ENCODE data around the gene OR52K1.
"Not testable (repeated sequence)": the region's sequence is repeated elsewhere in the genome, so short reads cannot be mapped to it uniquely, and the experiment has no call there.

The OR52K1 gene

DNA sequence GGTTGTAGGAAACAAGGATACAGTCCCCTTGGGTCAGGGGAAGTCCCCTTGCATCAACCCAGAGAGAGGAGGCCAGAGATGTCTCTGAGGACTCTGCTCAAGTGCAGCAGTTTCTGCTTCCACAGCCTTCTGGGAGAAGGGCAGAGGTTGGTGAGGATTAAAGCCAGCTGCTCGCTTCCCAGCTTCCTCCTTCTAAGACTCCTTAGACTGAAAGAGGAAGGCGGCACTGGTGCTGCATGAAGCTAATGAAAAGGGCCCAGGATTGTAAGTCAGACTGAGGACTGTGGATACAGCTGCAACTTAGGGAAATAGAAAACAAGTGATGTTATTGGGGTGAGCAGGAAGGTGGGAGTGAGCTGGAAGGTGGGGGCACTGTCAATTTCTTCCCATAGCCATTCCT lies at the start of gene OR52K1:
Gene OR52K1, plus strand, starts transcription at position 202 of the 400 bp plus-strand sequence. CDS start 6,255 bp downstream, outside the sequence.
- DNase-seq = peak in 1 of 2 donors; percentile 9

GRCh38 chr11:4433856-4434255 lies 48.6 kb upstream of the OR52K1 start:
- DNase-seq = no peak

DNA sequence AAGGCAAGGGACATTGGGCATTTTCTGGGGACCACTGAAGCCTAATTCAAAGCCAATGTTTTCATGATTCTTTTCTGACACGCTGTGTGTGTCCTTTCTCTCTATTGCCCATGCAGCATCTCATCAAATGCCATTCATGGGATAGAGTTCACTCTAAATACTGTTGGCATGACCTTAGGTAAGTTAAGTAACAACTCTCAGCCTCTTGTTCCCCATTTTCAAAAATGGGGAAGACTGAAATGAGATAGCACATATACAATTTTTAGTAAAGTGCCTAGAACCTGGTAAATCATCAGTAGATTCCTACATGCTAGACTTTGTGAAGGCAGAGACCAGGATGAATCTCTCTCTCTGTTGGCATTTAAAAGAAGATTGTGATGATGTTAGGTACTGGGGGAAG lies 46.0 kb upstream of the OR52K1 start:
- no peak for DNase-seq

DNA sequence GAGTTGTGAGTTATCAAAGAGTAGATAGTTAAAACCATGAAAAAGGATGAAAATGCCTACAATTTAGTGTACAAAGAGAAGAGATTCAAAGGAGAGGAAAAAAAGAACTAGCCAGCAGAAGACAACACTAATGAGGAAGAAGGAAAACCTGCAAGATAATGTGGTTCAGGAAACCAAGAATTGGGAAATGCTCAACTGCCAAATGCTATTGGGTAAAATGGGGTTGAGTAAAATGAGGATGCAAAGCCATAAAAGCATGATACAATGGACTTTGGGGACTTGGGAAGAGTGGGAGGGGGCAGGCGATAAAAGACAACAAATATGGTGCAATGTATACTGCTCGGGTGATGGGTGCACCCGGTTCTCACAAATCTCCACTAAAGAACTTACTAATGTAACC lies 40.9 kb upstream of the OR52K1 start:
- no peak for DNase-seq

DNA sequence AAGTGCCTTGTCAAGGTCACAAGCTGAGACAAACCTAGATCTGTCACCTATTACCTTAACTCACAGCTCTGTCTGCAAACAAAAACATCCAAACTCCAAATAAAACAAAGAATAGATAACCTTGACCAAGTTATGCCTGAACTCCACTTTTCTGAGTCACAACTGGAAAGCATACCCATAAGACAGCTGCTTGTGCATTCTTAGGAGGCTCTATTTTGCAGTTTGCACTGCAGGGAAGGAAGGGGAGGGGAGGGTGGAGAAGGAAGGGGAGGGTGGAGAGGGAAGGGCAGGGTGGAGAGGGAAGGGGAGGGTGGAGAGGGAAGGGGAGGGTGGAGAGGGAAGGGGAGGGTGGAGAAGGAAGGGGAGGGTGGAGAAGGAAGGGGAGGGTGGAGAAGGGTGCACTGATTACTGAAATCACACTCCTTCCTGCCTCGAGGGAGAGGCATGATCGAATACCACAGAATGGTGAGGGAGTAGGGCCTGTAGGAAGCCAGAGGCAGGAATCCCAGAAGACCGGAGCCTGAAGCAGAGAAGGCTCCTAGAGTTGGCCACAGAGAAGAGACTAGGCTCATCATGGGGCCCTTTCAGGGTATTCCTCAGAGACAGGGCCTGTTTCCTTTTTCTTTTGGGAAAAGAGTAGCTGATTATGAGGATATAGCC lies 39.1 kb upstream of the OR52K1 start:
- no peak for DNase-seq

GRCh38 chr11:4448995-4449394 lies 33.5 kb upstream of the OR52K1 start, which contains the start of gene OR52K2:
OR52K2 (plus strand) TSS chr11:4449295; CDS start chr11:4449340, 45 bp downstream.
- DNase-seq = no peak

- DNase-seq = no peak
These were observed 29.3 kb upstream of the OR52K1 start for GRCh38 chr11:4453118-4453517.

DNA sequence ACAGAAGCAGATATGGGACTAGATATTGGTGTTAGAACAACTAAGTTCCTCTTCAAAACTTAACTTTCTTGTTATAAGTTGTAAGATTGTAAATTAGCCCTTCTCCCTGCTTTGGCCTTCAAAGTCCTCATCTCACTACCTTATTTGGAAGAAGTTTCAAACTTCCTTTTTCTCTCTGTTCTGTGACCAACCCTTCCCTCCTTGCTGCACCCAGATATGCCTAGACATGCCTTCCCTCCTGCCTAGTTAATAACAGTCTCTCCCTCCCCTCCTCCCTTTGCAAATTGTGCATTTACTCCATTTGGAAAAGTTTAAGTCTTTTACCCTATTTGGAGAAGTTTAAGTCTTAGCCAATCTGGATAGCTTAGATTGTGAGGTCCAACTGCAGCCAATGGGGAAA lies 28.4 kb upstream of the OR52K1 start:
- DNase-seq = no peak

DNA sequence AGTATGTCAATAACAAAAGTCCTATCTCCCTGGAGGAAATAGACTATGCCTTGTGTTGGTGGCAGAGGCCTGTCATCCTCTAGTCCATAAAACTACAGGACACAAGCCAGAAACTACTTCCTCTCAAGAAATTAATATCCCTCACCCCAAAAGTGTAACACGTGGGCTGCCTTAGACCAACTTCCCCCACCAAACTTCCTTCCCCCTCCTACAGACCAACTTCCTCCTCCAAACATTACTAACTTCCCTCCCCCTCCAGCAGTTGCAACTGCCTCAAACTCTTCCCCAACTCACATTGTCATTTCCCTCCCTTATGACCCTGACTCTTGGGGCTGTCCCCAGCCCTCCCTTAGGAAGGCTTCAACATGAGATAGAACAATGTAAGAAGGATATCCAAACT lies 27.0 kb upstream of the OR52K1 start:
- DNase-seq = peak; percentile 7 to 67

DNA sequence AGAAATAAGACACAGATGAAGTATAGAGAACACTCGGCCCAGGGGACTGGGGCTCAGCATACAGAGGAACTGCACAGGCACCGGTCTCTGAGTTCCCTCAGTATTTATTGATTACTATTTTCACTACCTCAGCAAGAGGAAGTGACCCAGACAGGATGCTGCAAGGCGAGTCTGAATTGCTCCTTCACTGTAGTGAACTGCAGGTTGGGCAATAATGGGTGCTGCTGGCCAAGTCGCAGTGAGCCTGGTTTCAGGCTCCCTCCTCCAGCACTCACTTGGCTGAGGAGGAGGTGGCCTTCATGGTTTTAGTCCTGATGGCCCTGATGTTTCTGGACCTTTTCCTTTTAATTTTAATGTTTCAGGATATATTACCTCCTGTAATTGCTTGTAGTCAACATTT lies 22.9 kb upstream of the OR52K1 start:
- peak in 1 of 2 donors; percentile 31 for DNase-seq

DNA sequence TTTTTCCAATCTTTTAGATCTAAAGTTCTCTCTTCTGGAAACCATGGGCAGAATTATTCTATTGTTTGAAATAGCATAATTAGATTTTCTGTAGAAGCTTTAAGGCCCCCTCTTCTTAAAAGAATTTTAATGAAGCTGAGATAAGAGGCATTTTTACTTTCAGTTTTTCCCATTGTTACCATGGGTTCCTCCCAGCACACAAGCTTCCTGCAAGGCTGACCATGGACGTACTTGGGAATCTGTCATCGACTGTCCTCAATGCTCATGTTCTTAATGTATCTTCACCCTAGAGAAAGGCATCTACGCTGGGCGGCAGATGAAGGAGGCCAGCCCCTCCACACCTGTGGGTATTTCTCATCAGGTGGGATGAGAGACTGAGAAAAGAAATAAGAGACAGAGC lies 22.3 kb upstream of the OR52K1 start:
- no peak for DNase-seq

DNA sequence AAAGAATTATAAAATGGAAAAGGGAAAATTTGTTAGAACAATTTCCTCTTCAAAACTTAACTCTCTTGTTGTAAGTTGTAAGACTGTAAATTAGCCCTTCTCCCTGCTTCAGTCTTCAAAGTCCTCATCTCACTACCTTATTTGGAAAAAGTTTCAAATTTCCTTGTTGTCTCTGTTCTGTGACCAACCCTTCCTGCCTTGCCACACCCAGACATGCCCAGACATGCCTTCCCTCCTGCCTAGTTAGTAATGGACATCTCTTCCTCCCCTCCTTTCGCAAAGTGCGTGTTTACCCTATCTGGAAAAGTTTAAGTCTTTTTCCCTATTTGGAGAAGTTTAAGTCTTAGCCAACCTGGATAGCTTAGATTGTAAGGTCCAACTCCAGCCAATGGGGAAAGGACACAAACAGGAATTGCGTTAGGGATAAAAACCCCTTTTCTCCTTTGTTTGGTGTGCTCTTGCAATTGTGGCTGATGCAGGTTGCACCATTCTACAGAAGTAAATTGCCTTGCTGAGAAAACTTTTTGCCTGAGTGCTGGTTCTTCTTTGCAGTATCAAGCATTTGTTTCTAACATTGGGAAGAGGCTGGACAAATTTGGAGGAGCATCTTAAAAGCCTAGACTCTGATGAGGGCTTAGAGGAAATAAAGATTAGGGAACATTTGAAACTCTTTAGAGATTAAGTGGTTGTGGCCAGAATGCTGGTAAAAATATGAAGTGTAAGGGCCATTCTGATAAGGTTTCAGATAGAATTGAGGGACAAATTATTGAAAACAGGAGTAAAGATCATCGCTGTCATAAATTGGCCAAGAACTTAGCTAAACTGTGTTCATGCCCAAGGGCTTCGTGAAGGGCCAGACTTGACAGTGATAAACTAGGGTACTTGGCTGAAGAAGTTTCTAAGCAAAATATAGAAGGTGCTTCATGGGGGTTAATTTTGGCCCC lies 18.0 kb upstream of the OR52K1 start:
- DNase-seq = no peak

DNA sequence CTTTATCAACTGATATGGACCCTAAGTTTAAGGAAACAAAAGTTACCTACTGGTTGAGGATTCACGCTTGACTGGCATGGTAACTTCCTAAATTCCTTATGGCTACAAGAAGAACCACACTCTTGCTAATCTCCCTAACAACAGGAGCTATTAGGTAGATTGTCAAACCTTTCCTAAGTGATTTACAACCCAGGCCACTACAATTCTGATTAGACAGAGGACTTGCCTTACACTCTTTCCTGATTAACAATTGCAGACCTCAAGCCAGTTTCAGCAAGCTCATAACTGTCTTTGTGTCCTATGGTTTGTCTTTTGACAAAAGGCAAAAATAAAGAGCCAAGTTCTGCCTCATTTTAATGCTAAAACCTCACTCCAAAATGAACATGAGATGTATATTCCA lies 17.0 kb upstream of the OR52K1 start:
- DNase-seq = no peak

DNA sequence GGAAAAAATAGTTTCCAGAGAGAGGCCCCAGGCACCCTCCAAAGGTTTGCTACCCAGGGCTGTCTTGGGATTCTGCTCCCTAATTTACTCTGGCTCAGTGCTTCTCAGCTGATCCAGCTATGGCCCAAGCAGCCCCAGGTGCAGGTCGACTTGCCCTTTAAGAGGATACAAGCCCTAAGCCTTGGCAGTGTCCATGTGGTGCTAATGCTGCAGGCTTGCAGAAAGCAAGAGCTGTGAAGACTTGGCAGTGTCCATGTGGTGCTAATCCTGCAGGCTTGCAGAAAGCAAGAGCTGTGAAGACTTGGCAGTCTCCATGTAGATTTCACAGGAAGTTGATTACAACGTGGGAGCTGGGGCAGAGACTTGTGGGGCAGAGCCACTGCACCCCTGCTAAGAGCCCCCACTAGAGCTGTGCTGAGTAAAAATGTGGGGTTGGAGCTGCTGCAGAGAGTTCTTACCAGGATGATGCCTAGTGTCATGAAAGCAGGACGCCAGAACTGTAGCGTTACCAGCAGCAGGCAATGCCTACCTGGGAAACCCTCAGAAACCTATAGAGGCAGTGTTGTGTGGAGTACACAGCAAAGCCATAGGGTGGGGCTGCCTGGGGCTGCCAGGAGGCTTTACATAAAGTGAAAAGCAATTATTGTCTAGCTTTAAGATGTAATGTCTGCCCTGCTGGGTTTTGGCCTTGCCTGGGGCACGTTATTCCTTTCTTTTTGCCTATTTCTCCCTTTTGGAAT lies 16.1 kb upstream of the OR52K1 start:
- DNase-seq = no peak

GRCh38 chr11:4466871-4467442 lies 15.5 kb upstream of the OR52K1 start:
- DNase-seq = no peak

GRCh38 chr11:4467811-4468606 lies 14.4 kb upstream of the OR52K1 start:
- no peak for DNase-seq

DNA sequence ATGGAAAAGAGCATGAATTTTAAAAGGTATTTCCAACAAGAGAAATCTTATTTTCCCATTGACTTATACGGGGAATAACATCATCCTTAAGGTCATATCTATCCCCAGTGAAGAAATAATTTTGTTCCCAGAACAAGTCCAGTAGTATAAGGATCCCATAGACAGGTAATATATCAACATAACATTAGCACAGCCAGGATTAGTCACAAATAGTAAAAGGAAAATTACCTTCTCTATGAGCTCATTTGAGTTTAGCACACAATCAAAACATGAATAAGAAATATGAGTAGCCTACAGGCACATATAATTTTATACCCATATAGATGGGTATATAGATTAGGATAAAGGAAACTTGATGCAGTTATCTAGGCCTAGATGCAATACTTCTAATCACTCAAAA lies 2.8 kb upstream of the OR52K1 start:
- no peak for DNase-seq

DNA sequence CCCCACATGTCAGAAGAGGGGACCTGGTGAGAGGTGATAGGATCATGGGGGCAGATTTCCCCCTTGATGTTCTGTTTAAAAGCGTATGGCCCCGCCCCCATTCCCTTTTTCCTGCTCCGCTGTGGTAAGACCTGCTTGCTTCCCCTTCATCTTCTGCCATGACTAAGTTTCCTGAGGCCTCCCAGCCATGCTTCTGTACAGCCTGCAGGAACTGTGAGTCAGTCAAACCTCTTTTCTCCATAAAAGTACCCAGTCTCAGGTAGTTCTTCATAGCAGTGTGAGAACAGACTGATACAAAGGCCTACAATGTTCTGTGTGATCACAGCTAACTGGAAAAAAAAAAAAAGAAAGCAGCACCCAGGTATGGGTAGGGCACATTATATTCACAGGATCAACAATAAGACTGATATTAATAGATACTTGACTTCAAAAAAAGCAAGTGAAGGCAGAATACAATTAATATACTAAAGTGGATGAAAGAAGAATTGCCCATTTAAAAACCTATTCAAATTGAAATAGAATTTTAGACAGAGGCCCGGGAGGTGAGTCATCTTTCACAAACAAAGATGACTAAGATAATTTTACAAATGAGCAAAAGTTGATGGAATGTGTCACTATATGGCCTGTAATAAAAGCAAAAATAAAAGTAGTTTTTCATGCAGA lies 1.7 kb upstream of the OR52K1 start:
- DNase-seq = peak in 1 of 2 donors; percentile 11

- no peak for DNase-seq
These were observed 1.2 kb upstream of the OR52K1 start for GRCh38 chr11:4481240-4481582.

DNA sequence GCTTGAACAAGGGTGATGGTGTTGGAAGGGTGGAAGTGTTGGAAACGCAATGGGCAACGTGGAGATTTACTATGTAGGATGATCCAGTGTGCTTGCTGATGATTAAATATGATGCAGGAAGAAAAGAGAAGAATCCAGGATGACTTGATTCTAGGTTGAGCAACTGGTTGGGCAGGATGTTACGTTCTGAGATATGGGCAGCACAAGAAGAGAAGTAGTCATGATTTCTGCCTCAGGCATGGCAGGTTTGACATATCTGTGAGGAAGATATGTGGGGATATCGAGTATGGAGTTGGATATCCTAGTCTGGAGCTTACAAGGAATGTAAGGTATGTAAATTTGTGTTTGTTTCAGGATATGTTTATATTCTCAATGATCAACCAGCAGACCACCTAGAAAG lies 1.9 kb downstream of the OR52K1 start:
- DNase-seq = no peak

DNA sequence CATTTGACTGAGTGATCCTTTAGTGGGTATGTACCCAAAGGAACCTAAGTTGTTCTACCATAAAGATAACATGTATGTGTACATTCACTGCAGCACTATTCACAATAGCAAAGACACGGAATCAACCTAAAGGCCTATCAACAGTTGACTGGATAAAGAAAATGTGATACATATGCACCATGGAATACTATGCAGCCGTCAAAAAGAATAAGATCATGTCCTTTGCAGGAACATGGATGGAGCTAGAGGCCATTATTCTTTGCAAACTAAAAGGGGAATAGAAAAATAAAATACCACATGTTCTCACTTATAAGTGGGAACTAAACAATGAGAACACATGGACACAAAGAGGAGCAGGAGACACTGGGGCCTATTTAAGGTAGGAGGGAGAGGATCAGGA lies 9.0 kb downstream of the OR52K1 start:
- not testable (repeated sequence) for DNase-seq
